Lower leg skin (tissue), 4 donors: ENCODE results near the gene KIF1A. TPM values are rescaled to one million over a fixed set of nuclear protein-coding genes. Genes with fewer than 3 reads are reported as not detected.

Experiments
- DNase-seq, 2 donors: peaks; one replicate each; pipeline ENCODE4 v3.0.0-alpha.2; 2019; ENCODE audit warnings: low spot score in 2 of 2
- H3K4me3 ChIP-seq: fragments of 200-600 bp; sonication (generic); 2 replicates; pipeline ENCODE4 v1.5.1; 2017; ENCODE audit warnings: mild to moderate bottlenecking, low read depth; ENCODE audit not compliant: poor library complexity, severe bottlenecking
- CTCF ChIP-seq, 3 donors: fragments of 450-650 bp; IDR thresholded peaks; one replicate each; pipeline ENCODE4 v1.5.1; 2016; ENCODE audit warnings: antibody characterized with exemption in 3 of 3, mild to moderate bottlenecking in 3 of 3, moderate library complexity in 2 of 3
- POLR2A ChIP-seq, 2 donors: fragments of 450-650 bp; IDR thresholded peaks; one replicate each; pipeline ENCODE4 v1.6.1; 2016 to 2017; ENCODE audit warnings: antibody characterized with exemption in 2 of 2, mild to moderate bottlenecking in 1 of 2, moderate library complexity in 1 of 2
- WGBS, 2 donors: methylation state at CpG; one replicate each; pipeline ENCODE4 v1.1.5; 2018; 5-methylcytosine and 5-hydroxymethylcytosine counted together
- intact Hi-C: fragments of 100-400 bp; cut with DNase I; formaldehyde crosslinking; loops from one replicate; pipeline ENCODE4 v1.15.0; 2023; ENCODE audit warnings: low total_unique reads
- total RNA-seq, 4 donors: library from RNA; depleted of rRNA; stranded (reverse); fragments of >200 nt; gene quantifications; one replicate each; pipeline ENCODE4 v1.1.0, GENCODE V29; 2016

Gene KIF1A
- total RNA-seq, 4 donors from 2014 or later: 0.76 to 4.3 (median 3.0) TPM

- DNase-seq: no peak
- intact Hi-C loops: loop anchor here (10.0 kb wide), 1 partner anchor 319 kb away; no protein-coding TSS in a partner anchor
- no peak overlapping the region for H3K4me3 ChIP-seq
- no peak for TF ChIP-seq POLR2A (IDR thresholded peaks at IDR 0.05)
- TF ChIP-seq CTCF (IDR thresholded peaks at IDR 0.05): no peak
- WGBS, 2 donors: 64 to 76% methylated on average over 8 of the region's 8 CpGs
Observed at GRCh38 chr2:240833724-240834285, 13.8 kb upstream of the KIF1A start.

- intact Hi-C loops: loop anchor here (10.0 kb wide), 1 partner anchor 318 kb away; no protein-coding TSS in a partner anchor
- DNase-seq: no peak
Observed at GRCh38 chr2:240832921-240833494, 13.0 kb upstream of the KIF1A start.

GRCh38 chr2:240832205-240832727 is 12.2 kb upstream of the KIF1A start:
- WGBS, 2 donors: 6% methylated on average over 32 of the region's 54 CpGs
- no peak overlapping the region for H3K4me3 ChIP-seq
- DNase-seq: peak; percentile 62 to 96
- intact Hi-C loops: loop anchor here (10.0 kb wide), 1 partner anchor 317 kb away; no protein-coding TSS in a partner anchor
- TF ChIP-seq CTCF (IDR thresholded peaks at IDR 0.05): no peak
- no peak for TF ChIP-seq POLR2A (IDR thresholded peaks at IDR 0.05)

More at GRCh38 chr2:240832921-240833494, 13.0 kb upstream of the KIF1A start:
- WGBS, 2 donors: 58% methylated on average over 13 of the region's 13 CpGs
- no peak for TF ChIP-seq CTCF (IDR thresholded peaks at IDR 0.05)
- TF ChIP-seq POLR2A (IDR thresholded peaks at IDR 0.05): no peak
- no peak overlapping the region for H3K4me3 ChIP-seq

GRCh38 chr2:240831594-240832204 is 11.7 kb upstream of the KIF1A start:
- H3K4me3 ChIP-seq: no peak overlapping the region
- peak in 1 of 2 donors; percentile 88 for DNase-seq
- intact Hi-C loops: loop anchor here (10.0 kb wide), 1 partner anchor 317 kb away; no protein-coding TSS in a partner anchor
- no peak for TF ChIP-seq POLR2A (IDR thresholded peaks at IDR 0.05)
- TF ChIP-seq CTCF (IDR thresholded peaks at IDR 0.05): no peak
- 8 to 9% methylated on average over 27 of the region's 27 CpGs for WGBS, 2 donors

- no peak overlapping the region for H3K4me3 ChIP-seq
- DNase-seq: peak in 1 of 2 donors; percentile 70
- no peak for TF ChIP-seq POLR2A (IDR thresholded peaks at IDR 0.05)
- no peak for TF ChIP-seq CTCF (IDR thresholded peaks at IDR 0.05)
- intact Hi-C loops: no loop called here
- 64 to 81% methylated on average over 4 of the region's 4 CpGs for WGBS, 2 donors
Observed at GRCh38 chr2:240825476-240825875, 5.5 kb upstream of the KIF1A start.
